Tibial nerve (tissue), 4 donors: Measurements from ENCODE around the gene NTN5. TPM values are rescaled to one million over a fixed set of nuclear protein-coding genes. Genes with fewer than 3 reads are reported as not detected.
A peak's percentile ranks its signal among the peaks of the same experiment; 100 is the strongest.

ENCODE experiments used
- DNase-seq, 2 donors: peaks; one replicate each; pipeline ENCODE4 v3.0.0-alpha.2; 2019; ENCODE audit warnings: low spot score in 2 of 2
- H3K27ac ChIP-seq, 4 donors: fragments of 200-600 bp; sonication (generic) in 3 of 4; one replicate each; pipeline ENCODE4 v1.5.1; 2017 to 2019; ENCODE audit warnings: mild to moderate bottlenecking in 1 of 4
- H3K27me3 ChIP-seq, 2 donors: fragments of 200-600 bp; sonication (generic) in 1 of 2; one replicate each; pipeline versions ENCODE4 v1.5.1 to v1.6.0; 2017 to 2019
- H3K36me3 ChIP-seq, 3 donors: fragments of 200-600 bp; sonication (generic); one replicate each; pipeline ENCODE4 v1.5.1; 2018 to 2019
- H3K4me1 ChIP-seq, 4 donors: fragments of 200-600 bp; sonication (generic) in 3 of 4; one replicate each; pipeline ENCODE4 v1.5.1; 2017 to 2019
- H3K4me3 ChIP-seq, 4 donors: fragments of 200-600 bp; sonication (generic) in 3 of 4; one replicate each; pipeline ENCODE4 v1.5.1; 2017 to 2019; ENCODE audit warnings: mild to moderate bottlenecking in 1 of 4, moderate library complexity in 1 of 4
- H3K9me3 ChIP-seq, 4 donors: fragments of 200-600 bp; sonication (generic) in 3 of 4; one replicate each; pipeline ENCODE4 v1.5.1; 2017 to 2019
- CTCF ChIP-seq, 5 experiments: fragments of 200-600 bp in 3 of 5; fragments of 450-650 bp in 2 of 5; sonication (generic) in 3 of 5; IDR thresholded peaks; one replicate each; pipeline ENCODE4 v1.5.1; 2016 to 2019; ENCODE audit warnings: antibody characterized with exemption in 5 of 5, mild to moderate bottlenecking in 3 of 5, moderate library complexity in 2 of 5
- EP300 ChIP-seq, 2 donors: sonication (generic); formaldehyde crosslinking; IDR thresholded peaks; one replicate each; pipeline ENCODE4 v1.6.1; 2017; ENCODE audit warnings: antibody characterized with exemption in 2 of 2, mild to moderate bottlenecking in 1 of 2
- POLR2A ChIP-seq, 2 donors: fragments of 450-650 bp; IDR thresholded peaks; one replicate each; pipeline ENCODE4 v1.6.1; 2017; ENCODE audit warnings: antibody characterized with exemption in 2 of 2, mild to moderate bottlenecking in 2 of 2, moderate library complexity in 2 of 2
- WGBS, 2 donors: methylation state at CpG; one replicate each; pipeline ENCODE4 v1.1.5; 2018; 5-methylcytosine and 5-hydroxymethylcytosine counted together
- total RNA-seq, 4 donors: library from RNA; depleted of rRNA; stranded (reverse); fragments of >200 nt; gene quantifications; one replicate each; pipeline ENCODE4 v1.1.0, GENCODE V29; 2016

NTN5 gene
- total RNA-seq, 4 donors from 2014 or later = 0.78 to 6.9 (median 2.2) TPM

GRCh38 chr19:48624791-48625723, 47.8 kb downstream of the NTN5 start:
- H3K9me3 ChIP-seq = no peaks in the 10 kb centered on the region
- H3K27ac ChIP-seq = peak overlapping the region; percentile 68 to 94 (median 90)
- TF ChIP-seq CTCF (IDR thresholded peaks at IDR 0.05) (no peak), POLR2A (IDR thresholded peaks at IDR 0.05) (no peak), EP300 (IDR thresholded peaks at IDR 0.05) (no peak)
- H3K36me3 ChIP-seq = peaks cover 0 to 54% (median 0%) of the 10 kb centered on the region in 3 donors
- DNase-seq = no peak
- H3K4me1 ChIP-seq = peaks cover 0 to 67% (median 21%) of the 10 kb centered on the region in 4 donors
- H3K27me3 ChIP-seq = no peaks in the 10 kb centered on the region
- 56 to 58% methylated on average over 24 of the region's 24 CpGs for WGBS, 2 donors
- H3K4me3 ChIP-seq = peak overlapping the region; percentile 40 to 58 (median 48)

DNA sequence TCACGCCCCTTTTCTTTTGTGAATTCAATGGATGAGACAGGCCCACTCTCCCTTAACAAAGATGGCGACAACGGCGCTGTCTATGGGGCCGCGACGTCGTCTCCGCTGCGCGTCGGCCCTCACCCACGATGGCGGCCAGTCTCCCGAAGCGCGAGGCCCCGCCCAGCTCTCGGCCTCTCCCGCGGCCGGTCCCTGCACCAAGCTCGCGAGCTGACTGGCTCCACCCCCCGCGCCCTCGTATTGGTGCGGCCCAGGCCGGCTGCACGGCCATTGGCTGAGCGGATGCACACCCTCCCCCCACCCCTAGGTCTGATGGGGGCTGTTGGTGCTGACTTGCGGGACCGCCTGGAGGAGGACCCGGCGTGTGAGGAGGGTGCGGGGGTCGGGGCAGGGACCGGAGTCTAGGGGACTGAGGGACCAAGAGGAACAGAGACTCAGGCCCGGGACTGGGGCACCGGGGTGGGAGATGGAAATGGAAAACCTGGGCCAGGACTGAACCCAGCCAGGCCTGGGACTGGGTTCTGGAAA, 48.7 kb downstream of the NTN5 start:
- H3K27ac ChIP-seq = peak overlapping the region; percentile 68 to 94 (median 90)
- no peaks in the 10 kb centered on the region for H3K9me3 ChIP-seq
- H3K4me1 ChIP-seq = peaks cover 0 to 65% (median 24%) of the 10 kb centered on the region in 4 donors
- H3K4me3 ChIP-seq = peak overlapping the region; percentile 40 to 58 (median 48)
- 1 to 2% methylated on average over 39 to 40 of the region's 40 CpGs for WGBS, 2 donors
- peak; percentile 92 to 97 for DNase-seq
- peak in 1 of 2 donors; percentile 43 for TF ChIP-seq POLR2A (IDR thresholded peaks at IDR 0.05)
- peak; percentile 67 to 68 for TF ChIP-seq EP300 (IDR thresholded peaks at IDR 0.05)
- peak in 1 of 5 experiments; percentile 28 for TF ChIP-seq CTCF (IDR thresholded peaks at IDR 0.05)
- H3K36me3 ChIP-seq = peaks cover 0 to 44% (median 0%) of the 10 kb centered on the region in 3 donors
- H3K27me3 ChIP-seq = no peaks in the 10 kb centered on the region

GRCh38 chr19:48623556-48624066, 49.2 kb downstream of the NTN5 start:
- DNase-seq = no peak
- no peak for TF ChIP-seq EP300 (IDR thresholded peaks at IDR 0.05)
- TF ChIP-seq POLR2A (IDR thresholded peaks at IDR 0.05) = no peak
- TF ChIP-seq CTCF (IDR thresholded peaks at IDR 0.05) = no peak
- H3K36me3 ChIP-seq = peaks cover 0 to 39% (median 0%) of the 10 kb centered on the region in 3 donors
- no peaks in the 10 kb centered on the region for H3K9me3 ChIP-seq
- peak overlapping the region; percentile 40 to 58 (median 48) for H3K4me3 ChIP-seq
- WGBS, 2 donors = 14 to 18% methylated on average over 8 of the region's 8 CpGs
- peak overlapping the region; percentile 68 to 94 (median 90) for H3K27ac ChIP-seq
- H3K4me1 ChIP-seq = peaks cover 0 to 59% (median 24%) of the 10 kb centered on the region in 4 donors
- H3K27me3 ChIP-seq = no peaks in the 10 kb centered on the region

DNA sequence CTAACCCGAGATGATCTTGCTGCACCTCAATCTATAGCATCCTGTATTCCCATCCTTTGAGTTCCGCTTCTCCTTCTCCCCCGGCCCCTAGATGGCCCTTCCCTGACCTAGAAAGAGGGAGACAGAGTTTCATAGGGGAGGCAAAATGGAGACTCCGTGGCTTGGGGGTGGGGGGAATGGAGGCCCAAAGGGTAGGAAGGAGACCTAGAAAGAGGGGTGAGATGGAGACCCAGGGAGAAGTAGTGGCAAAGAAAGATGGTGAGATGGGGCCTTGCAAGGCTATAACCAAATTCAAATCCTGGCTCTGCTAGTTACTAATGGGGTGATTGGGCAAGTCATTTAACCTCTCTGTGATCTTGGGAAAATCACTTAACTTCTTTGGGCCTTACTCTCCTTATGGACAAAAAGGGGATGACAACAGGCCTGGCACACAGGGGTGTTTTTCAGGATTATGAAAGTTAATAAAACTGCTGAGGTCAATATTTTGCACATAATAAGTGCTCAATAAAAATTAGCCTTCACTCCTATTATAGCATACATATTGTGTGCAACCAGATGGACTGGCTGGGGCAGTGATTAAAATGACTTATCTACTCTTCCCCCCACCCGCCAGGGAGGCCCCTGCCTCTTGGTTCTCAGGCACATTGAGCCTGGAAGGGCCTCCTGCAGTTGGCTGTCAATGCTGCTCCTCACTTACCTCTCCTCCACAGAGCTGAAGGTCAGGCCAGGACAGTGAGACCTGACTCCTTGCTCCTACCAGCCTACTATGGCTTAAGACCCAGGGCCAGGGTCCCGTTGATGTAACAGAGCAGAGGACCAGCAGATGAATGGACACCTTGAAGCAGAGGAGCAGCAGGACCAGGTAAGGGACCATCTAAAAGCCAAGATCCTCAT, 52.9 kb downstream of the NTN5 start:
- 20 to 29% methylated on average over 5 to 6 of the region's 6 CpGs for WGBS, 2 donors
- H3K9me3 ChIP-seq = no peaks in the 10 kb centered on the region
- DNase-seq = no peak
- no peaks in the 10 kb centered on the region for H3K27me3 ChIP-seq
- H3K27ac ChIP-seq = peak overlapping the region; percentile 80 to 96 (median 92)
- no peak for TF ChIP-seq CTCF (IDR thresholded peaks at IDR 0.05)
- TF ChIP-seq POLR2A (IDR thresholded peaks at IDR 0.05) = no peak
- no peak for TF ChIP-seq EP300 (IDR thresholded peaks at IDR 0.05)
- peaks cover 0 to 79% (median 38%) of the 10 kb centered on the region in 4 donors for H3K4me1 ChIP-seq
- peak overlapping the region; percentile 56 to 95 (median 89) for H3K4me3 ChIP-seq
- H3K36me3 ChIP-seq = peaks cover 0 to 35% (median 13%) of the 10 kb centered on the region in 3 donors
